ENCODE results near the gene TRABD2B.

TRABD2B gene

DNA sequence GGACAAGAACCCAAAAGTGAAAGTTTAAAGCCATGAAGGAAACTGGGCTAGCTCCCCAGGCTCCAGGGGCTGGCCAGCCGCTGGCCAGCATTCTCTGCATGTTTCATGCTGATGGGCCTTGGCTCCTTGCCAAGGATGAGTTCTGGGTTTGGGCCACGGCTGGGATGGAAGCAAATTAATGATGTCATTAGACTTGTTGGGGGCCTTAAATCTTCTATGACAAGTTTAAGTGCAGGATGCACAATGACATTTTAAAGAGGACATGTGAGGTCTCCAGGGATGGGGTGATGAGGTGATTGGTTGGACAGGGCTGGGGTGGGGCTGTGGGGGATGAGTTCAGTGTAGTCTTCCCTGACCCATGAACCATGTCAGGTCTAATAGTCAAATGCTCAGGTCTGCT is 199.6 kb downstream of the TRABD2B start:
- no peaks in the 10 kb centered on the region for H3K36me3 ChIP-seq (ENCODE audit: control insufficient read depth, insufficient read depth, low read length)
- TF ChIP-seq CTCF (IDR thresholded peaks at IDR 0.05; ENCODE audit: insufficient read depth, low read length, poor library complexity, severe bottlenecking), result no peak
- no peak for DNase-seq (ENCODE audit: extremely low read depth, insufficient read length)
- H3K4me3 ChIP-seq (replicated peaks; ENCODE audit: low read depth, low read length), result no peak overlapping the region
- H3K27me3 ChIP-seq (replicated peaks; ENCODE audit: control insufficient read depth, insufficient read depth, low read length), result no peaks in the 10 kb centered on the region; the same call in 1 of the 2 replicates

GRCh38 chr1:47796626-47797025 is 200.6 kb downstream of the TRABD2B start:
- H3K27me3 ChIP-seq (replicated peaks; ENCODE audit: control insufficient read depth, insufficient read depth, low read length), result no peaks in the 10 kb centered on the region; the same call in 1 of the 2 replicates
- TF ChIP-seq CTCF (IDR thresholded peaks at IDR 0.05; ENCODE audit: insufficient read depth, low read length, poor library complexity, severe bottlenecking), result no peak
- DNase-seq (ENCODE audit: extremely low read depth, insufficient read length), result no peak
- no peaks in the 10 kb centered on the region for H3K36me3 ChIP-seq (ENCODE audit: control insufficient read depth, insufficient read depth, low read length)
- H3K4me3 ChIP-seq (replicated peaks; ENCODE audit: low read depth, low read length), result no peak overlapping the region

- no peak for DNase-seq (ENCODE audit: extremely low read depth, insufficient read length)
- Histone ChIP-seq H3K27me3 (replicated peaks; ENCODE audit: control insufficient read depth, insufficient read depth, low read length) (no peaks in the 10 kb centered on the region; the same call in 1 of the 2 replicates), H3K4me3 (replicated peaks; ENCODE audit: low read depth, low read length) (no peak overlapping the region), H3K36me3 (ENCODE audit: control insufficient read depth, insufficient read depth, low read length) (no peaks in the 10 kb centered on the region)
- no peak for TF ChIP-seq CTCF (IDR thresholded peaks at IDR 0.05; ENCODE audit: insufficient read depth, low read length, poor library complexity, severe bottlenecking)
Observed at GRCh38 chr1:47795102-47795501, 202.1 kb downstream of the TRABD2B start.

- no peak for TF ChIP-seq CTCF (IDR thresholded peaks at IDR 0.05; ENCODE audit: insufficient read depth, low read length, poor library complexity, severe bottlenecking)
- no peak for DNase-seq (ENCODE audit: extremely low read depth, insufficient read length)
- no peaks in the 10 kb centered on the region; the same call in 1 of the 2 replicates for H3K27me3 ChIP-seq (replicated peaks; ENCODE audit: control insufficient read depth, insufficient read depth, low read length)
- H3K4me3 ChIP-seq (replicated peaks; ENCODE audit: low read depth, low read length), result no peak overlapping the region
- no peaks in the 10 kb centered on the region for H3K36me3 ChIP-seq (ENCODE audit: control insufficient read depth, insufficient read depth, low read length)
Observed at GRCh38 chr1:47794530-47794929, 202.7 kb downstream of the TRABD2B start.

DNA sequence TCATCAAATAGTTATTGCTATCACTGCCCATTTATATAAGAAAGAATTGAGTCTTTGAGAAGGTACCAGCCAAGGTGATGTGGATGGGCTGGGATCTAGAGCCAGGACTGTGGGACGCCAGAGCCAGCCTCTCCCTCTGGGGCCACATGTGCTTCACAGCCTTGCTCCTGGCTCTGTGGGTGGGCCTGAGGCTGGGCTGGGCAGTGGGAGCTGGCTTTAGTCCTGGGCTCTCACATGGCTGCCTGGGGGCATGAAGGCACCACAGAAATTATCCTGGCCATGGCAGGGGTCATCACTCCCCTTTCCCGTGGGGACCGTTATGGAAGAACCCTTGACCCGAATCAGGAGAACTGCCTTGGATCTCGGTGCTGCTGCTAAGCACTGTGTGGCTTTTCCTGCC is 203.1 kb downstream of the TRABD2B start:
- TF ChIP-seq CTCF (IDR thresholded peaks at IDR 0.05; ENCODE audit: insufficient read depth, low read length, poor library complexity, severe bottlenecking), result no peak

GRCh38 chr1:47793563-47793962 is 203.6 kb downstream of the TRABD2B start:
- no peak for TF ChIP-seq CTCF (IDR thresholded peaks at IDR 0.05; ENCODE audit: insufficient read depth, low read length, poor library complexity, severe bottlenecking)
- Histone ChIP-seq H3K36me3 (ENCODE audit: control insufficient read depth, insufficient read depth, low read length) (no peaks in the 10 kb centered on the region), H3K27me3 (replicated peaks; ENCODE audit: control insufficient read depth, insufficient read depth, low read length) (no peaks in the 10 kb centered on the region; the same call in 1 of the 2 replicates), H3K4me3 (replicated peaks; ENCODE audit: low read depth, low read length) (no peak overlapping the region)
- DNase-seq (ENCODE audit: extremely low read depth, insufficient read length), result no peak

More for the DNA sequence above, 203.1 kb downstream of the TRABD2B start:
- DNase-seq (ENCODE audit: extremely low read depth, insufficient read length), result no peak
- no peaks in the 10 kb centered on the region; the same call in 1 of the 2 replicates for H3K27me3 ChIP-seq (replicated peaks; ENCODE audit: control insufficient read depth, insufficient read depth, low read length)
- no peak overlapping the region for H3K4me3 ChIP-seq (replicated peaks; ENCODE audit: low read depth, low read length)
- no peaks in the 10 kb centered on the region for H3K36me3 ChIP-seq (ENCODE audit: control insufficient read depth, insufficient read depth, low read length)
